ENCODE results near the gene CACNB1.

GRCh38 chr17:39238311-39238972 is 41.0 kb upstream of the CACNB1 start:
- no peak for TF ChIP-seq CTCF (IDR thresholded peaks at IDR 0.05)
- no peak for TF ChIP-seq POLR2AphosphoS5 (IDR thresholded peaks at IDR 0.05)
- TF ChIP-seq POLR2A (IDR thresholded peaks at IDR 0.05) = no peak
